Thoracic aorta (tissue), 2 donors: Measurements from ENCODE around the gene CNOT8. TPM values are rescaled to one million over a fixed set of nuclear protein-coding genes. Genes with fewer than 3 reads are reported as not detected.

Experiments used
- ATAC-seq: fragments of 150-250 bp; one replicate; pipeline ENCODE4 v1.8.0; 2017; ENCODE audit warnings: low read depth; ENCODE audit not compliant: insufficient number of reproducible peaks, low FRiP score
- DNase-seq: peaks from one replicate; pipeline ENCODE4 v3.0.0-alpha.2; 2020; ENCODE audit warnings: low spot score
- H3K27ac ChIP-seq, 2 donors: fragments of 200-600 bp; sonication (generic); 1 replicate in 1 of 2; 2 replicates in 1 of 2; pipeline ENCODE4 v1.5.1; 2016; ENCODE audit warnings: mild to moderate bottlenecking in 2 of 2, moderate library complexity in 2 of 2
- H3K27me3 ChIP-seq: fragments of 200-600 bp; sonication (generic); replicated peaks from 2 replicates; pipeline ENCODE4 v1.6.0; 2016; ENCODE audit warnings: mild to moderate bottlenecking; ENCODE audit not compliant: insufficient read depth
- H3K36me3 ChIP-seq: fragments of 200-600 bp; sonication (generic); one replicate; pipeline ENCODE4 v1.5.1; 2016
- H3K4me1 ChIP-seq, 2 donors: fragments of 200-600 bp; sonication (generic); 1 replicate in 1 of 2; 2 replicates in 1 of 2; pipeline versions ENCODE4 v1.5.1 to v1.6.0; 2016; ENCODE audit warnings: low read depth in 2 of 2, mild to moderate bottlenecking in 1 of 2; ENCODE audit not compliant: control insufficient read depth in 1 of 2
- H3K4me3 ChIP-seq: fragments of 200-600 bp; sonication (generic); 2 replicates; pipeline ENCODE4 v1.5.1; 2016; ENCODE audit warnings: mild to moderate bottlenecking
- H3K9me3 ChIP-seq: fragments of 200-600 bp; sonication (generic); 2 replicates; pipeline ENCODE4 v1.5.1; 2016
- total RNA-seq, 2 donors: library from RNA; depleted of rRNA; stranded (reverse); fragments of >200 nt; gene quantifications; one replicate each; pipeline versions ENCODE4 v1.1.0 to v1.2.3, GENCODE V29; 2016
- TF ChIP-seq, protein P1 (sequence below): fragments of 200-600 bp; sonication (generic); IDR thresholded peaks from one replicate; pipeline ENCODE4 v1.5.1; 2019; ENCODE audit warnings: antibody characterized with exemption

The CNOT8 gene
- total RNA-seq, 2 donors from 2014 or later, result 75.5 to 90.9 TPM

DNA sequence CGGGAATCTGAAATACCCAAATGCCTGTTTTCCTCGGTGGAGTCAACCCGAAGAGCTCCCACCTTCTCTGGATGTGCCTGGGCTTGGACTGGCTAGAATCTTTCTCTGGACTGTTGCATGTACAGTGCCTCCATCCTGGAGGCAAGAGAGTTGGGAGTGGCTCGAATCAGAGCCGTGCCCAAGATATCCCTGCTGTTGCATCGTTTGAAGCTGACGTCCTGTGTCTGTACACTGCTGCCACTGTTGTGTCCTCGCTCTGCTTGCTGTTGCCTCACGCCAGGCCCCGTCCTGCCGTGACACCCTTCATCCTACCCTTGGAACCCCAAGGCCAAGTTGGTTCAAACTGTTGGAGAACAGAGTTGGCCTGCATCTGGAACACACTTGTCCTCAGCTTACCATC is 43.4 kb upstream of the CNOT8 start:
- Histone ChIP-seq H3K4me1 (no peaks in the 10 kb centered on the region), H3K4me3 (no peak overlapping the region), H3K27me3 (no peaks in the 10 kb centered on the region), H3K9me3 (no peaks in the 10 kb centered on the region), H3K27ac (no peak overlapping the region), H3K36me3 (peaks cover 49% of the 10 kb centered on the region)
- TF ChIP-seq, protein P1, sequence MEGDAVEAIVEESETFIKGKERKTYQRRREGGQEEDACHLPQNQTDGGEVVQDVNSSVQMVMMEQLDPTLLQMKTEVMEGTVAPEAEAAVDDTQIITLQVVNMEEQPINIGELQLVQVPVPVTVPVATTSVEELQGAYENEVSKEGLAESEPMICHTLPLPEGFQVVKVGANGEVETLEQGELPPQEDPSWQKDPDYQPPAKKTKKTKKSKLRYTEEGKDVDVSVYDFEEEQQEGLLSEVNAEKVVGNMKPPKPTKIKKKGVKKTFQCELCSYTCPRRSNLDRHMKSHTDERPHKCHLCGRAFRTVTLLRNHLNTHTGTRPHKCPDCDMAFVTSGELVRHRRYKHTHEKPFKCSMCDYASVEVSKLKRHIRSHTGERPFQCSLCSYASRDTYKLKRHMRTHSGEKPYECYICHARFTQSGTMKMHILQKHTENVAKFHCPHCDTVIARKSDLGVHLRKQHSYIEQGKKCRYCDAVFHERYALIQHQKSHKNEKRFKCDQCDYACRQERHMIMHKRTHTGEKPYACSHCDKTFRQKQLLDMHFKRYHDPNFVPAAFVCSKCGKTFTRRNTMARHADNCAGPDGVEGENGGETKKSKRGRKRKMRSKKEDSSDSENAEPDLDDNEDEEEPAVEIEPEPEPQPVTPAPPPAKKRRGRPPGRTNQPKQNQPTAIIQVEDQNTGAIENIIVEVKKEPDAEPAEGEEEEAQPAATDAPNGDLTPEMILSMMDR, result no peak
- ATAC-seq (no peak), DNase-seq (no peak)

DNA sequence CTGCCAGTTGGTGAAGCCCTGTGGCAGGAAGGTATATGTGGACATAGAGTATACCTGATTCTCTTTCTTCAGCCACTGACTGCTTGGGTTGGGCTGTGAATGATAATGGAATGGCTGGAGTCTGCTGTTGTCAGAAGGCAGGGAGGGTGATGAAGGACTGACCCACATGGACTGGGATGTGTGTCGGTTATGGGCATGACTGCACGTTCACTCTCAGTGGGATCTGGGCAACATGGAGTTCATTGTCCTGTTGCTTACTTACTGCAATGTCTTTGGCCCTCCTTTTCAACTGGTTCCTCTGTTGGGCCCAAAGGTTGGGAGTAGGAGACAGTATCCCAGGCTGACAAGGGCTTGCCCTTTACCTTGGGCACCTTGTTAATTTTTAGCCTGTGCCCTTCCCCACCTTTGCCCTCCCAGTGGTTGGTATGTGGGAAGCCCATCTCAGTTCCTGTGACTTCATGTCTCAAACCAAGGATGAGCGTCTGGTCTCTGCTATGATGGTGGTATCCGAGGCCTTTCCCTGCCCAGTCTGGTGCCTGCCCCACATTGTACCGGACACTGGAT is 42.7 kb upstream of the CNOT8 start:
- no peak overlapping the region for H3K4me3 ChIP-seq
- no peaks in the 10 kb centered on the region for H3K27me3 ChIP-seq
- no peak for DNase-seq
- peaks cover 52% of the 10 kb centered on the region for H3K36me3 ChIP-seq
- H3K4me1 ChIP-seq, result no peaks in the 10 kb centered on the region
- H3K9me3 ChIP-seq, result no peaks in the 10 kb centered on the region
- ATAC-seq, result no peak
- H3K27ac ChIP-seq, result no peak overlapping the region
- TF ChIP-seq, protein P1, result no peak

DNA sequence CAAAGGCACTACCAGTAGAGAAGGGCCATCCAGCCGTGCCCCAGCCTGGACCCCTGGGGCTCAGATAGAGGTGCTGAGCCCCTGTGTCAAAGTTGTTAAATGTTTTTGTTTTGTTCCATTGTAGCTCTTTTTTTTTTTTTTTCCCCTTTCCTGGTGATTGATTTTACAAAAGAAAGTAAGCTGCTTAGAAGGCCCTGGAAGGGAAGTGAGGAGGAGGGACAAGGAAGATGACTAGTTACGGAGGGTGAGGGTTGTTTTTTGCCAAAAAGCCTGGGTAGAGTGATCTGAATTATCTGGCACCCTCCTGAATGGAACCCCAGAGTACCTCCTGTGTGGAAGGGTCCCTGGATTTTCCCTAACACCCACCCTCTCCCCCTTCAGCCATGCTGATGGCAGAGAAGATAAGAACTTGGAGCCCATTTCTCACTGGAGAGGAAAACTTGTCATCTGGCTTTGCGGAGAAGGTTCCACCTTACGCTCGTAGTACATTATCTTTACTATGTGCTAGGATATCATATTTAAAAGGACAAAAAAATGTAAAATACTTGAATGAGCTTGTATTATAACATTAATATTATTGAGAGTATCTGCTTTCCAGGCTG is 41.4 kb upstream of the CNOT8 start:
- H3K9me3 ChIP-seq, result no peaks in the 10 kb centered on the region
- DNase-seq, result no peak
- no peaks in the 10 kb centered on the region for H3K27me3 ChIP-seq
- H3K4me1 ChIP-seq, result no peaks in the 10 kb centered on the region
- H3K27ac ChIP-seq, result no peak overlapping the region
- ATAC-seq, result no peak
- TF ChIP-seq, protein P1, result no peak
- H3K36me3 ChIP-seq, result peaks cover 52% of the 10 kb centered on the region
- H3K4me3 ChIP-seq, result no peak overlapping the region

DNA sequence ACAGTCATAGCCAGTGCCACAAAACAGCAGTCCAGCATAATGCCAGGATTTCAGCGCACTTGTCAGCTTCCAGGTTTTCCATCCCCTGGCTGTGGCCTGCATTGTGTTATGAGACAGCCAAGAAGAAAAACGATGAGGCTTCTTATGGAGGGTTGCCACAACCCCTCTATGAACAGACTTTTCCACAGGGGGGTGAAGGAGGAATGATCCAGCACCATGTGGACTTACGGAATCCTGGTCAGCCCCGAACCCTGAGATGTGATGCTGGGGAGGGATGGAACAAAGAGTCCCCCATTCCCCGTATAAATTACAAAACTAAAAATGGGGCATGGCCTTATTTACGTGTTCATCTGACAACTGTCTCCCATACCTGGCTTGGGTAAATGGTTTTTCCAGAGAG is 40.6 kb upstream of the CNOT8 start:
- H3K36me3 ChIP-seq, result peaks cover 52% of the 10 kb centered on the region

DNA sequence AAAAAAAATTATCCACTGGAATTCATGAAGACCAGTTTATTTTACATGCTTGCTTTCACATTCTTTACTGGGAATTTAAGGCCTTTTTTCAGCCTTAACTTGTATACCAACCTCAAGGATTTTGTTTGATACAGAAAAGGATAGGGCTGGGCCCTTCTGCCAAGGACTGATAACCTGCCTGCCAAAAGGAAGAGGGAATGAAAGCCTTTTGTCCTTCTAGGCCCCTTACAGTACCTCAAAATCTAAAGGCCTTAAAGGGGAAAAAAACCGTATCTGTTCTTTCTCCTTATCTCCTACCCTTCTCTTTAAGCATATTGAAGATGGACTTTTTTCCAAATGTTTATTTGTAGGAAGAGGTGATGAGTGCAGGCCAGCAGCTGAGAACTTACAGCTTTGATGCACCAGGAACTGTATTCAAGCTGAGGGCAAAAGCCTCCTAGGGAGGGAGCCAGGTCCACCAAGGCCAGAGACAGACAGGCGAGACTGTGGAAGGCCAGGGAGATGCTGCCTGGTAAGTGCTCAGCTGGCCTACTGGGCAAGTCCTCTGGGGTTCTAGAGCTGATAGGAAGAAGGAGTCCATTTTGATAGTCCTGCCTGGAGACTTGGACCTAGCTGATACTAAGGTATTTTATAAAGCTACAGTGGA is 39.8 kb upstream of the CNOT8 start:
- Histone ChIP-seq H3K4me3 (no peak overlapping the region), H3K27ac (peak overlapping the region in 1 of 2 donors; percentile 27), H3K4me1 (no peaks in the 10 kb centered on the region), H3K27me3 (no peaks in the 10 kb centered on the region), H3K9me3 (no peaks in the 10 kb centered on the region), H3K36me3 (peaks cover 59% of the 10 kb centered on the region)
- TF ChIP-seq, protein P1, result no peak
- ATAC-seq, result no peak
- no peak for DNase-seq

More for the DNA sequence above, 40.6 kb upstream of the CNOT8 start:
- no peaks in the 10 kb centered on the region for H3K9me3 ChIP-seq
- DNase-seq (no peak), ATAC-seq (no peak)
- TF ChIP-seq, protein P1, result no peak
- no peak overlapping the region for H3K4me3 ChIP-seq
- no peak overlapping the region for H3K27ac ChIP-seq
- H3K4me1 ChIP-seq, result no peaks in the 10 kb centered on the region
- H3K27me3 ChIP-seq, result no peaks in the 10 kb centered on the region
